SHP77 treated with DMSO at 0.1 percent for 48 hours (cell line): ENCODE data around the gene IRF5.
"Not testable (repeated sequence)": the region's sequence is repeated elsewhere in the genome, so short reads cannot be mapped to it uniquely, and the experiment has no call there.

Experiments used
- DNase-seq: peaks from one replicate; lab custom pipeline; 2025; lab: John Stamatoyannopoulos, UW

The IRF5 gene

DNA sequence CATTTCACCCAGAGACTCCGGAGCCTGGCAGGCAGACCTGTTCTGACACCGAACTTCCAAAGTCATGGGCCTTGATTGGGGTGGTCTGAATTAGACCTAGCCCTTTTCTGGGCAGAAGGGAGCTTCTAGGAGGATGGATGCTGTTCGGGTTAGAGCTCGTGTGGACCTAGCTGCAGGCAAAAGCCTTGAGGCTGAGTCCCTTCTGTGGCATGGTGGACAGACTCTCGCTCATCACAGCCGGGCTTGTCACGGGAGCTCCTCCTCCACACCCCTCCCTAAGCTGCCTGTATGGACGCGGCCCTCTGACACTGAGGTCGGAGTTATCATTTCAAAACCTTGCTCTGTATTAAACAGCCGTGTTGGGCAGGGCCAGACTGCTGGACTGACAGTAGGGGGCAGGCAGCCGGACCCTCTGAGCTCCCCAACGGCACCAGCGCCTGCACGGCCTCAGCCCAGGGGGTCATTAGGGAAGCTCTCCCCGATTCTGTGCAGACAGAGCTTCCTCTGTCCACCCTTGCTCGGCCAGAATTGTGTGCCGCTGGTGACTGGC, 2.2 kb downstream of the IRF5 start:
- DNase-seq, result no peak

GRCh38 chr7:128940494-128941322, 3.0 kb downstream of the IRF5 start:
- DNase-seq, result no peak

- DNase-seq, result no peak
These were observed 3.7 kb downstream of the IRF5 start for GRCh38 chr7:128941323-128941890.

DNA sequence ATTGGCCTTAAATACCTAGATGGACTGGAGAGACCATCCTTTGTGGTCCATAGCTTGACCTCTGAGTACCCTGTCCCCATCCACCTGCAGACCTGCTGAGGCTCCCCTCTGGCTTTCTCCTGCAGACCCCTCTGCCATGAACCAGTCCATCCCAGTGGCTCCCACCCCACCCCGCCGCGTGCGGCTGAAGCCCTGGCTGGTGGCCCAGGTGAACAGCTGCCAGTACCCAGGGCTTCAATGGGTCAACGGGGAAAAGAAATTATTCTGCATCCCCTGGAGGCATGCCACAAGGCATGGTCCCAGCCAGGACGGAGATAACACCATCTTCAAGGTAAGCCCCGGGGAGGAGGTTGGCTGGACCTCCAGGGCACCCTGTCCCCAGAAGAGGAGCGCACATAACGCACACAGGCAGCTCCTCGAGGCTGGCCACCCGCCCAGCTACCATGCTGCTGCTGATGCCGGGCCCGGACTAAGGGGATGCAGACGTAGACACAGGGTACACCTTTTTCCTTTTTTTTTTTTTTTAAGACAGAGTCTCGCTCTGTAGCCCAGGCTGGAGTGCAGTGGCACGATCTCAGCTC, 4.3 kb downstream of the IRF5 start:
- DNase-seq, result no peak

DNA sequence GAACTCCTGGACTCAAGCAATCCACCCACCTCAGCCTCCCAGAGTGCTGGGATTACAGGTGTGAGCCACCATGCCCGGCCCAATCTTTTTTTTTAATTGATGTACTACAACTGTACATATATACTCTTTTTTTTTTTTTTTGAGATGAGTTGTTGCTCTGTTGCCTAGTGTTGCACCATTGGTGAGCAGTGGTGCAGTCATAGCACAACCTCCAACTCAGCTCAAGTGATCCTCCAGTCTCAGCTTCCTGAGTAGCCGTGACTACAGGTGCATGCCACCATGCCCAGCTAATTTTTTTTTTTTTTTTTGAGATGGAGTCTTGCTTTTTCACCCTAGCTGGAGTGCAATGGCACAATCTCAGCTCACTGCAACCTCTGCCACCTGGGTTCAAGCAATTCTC, 5.5 kb downstream of the IRF5 start:
- not testable (repeated sequence) for DNase-seq

GRCh38 chr7:128944487-128945236, 6.9 kb downstream of the IRF5 start:
- DNase-seq, result no peak

DNA sequence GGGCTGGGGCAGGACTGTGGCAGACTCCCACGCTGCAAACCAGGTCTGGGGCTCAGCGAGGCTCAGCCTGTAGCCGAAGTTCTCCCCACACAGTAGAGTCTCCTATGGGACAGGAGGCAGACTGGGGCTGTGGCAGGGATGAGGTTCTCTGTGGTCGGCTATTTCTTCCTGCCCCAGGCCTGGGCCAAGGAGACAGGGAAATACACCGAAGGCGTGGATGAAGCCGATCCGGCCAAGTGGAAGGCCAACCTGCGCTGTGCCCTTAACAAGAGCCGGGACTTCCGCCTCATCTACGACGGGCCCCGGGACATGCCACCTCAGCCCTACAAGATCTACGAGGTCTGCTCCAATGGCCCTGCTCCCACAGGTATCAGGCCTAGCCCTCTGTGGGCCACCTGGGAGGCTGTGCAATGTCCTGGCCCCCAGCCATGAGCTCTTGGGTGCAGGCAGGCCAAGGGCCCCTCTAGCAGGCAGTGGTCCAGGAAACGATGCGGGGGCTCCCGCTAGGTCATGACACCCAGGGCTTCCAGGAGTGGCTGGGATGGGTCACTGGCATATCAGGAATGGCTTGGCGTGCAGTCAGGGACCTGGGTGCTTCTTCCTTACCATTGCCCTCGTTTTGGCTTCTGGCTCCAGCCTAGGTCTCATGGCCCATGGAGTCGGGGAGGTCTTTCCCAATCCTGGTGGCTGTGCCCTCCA, 8.1 kb downstream of the IRF5 start:
- DNase-seq, result no peak

- DNase-seq, result no peak
These were observed 9.5 kb downstream of the IRF5 start for GRCh38 chr7:128946936-128947830.

- no peak for DNase-seq
These were observed 10.1 kb downstream of the IRF5 start for GRCh38 chr7:128947854-128948253.

- no peak for DNase-seq
These were observed 10.7 kb downstream of the IRF5 start for GRCh38 chr7:128948312-128948973.

DNA sequence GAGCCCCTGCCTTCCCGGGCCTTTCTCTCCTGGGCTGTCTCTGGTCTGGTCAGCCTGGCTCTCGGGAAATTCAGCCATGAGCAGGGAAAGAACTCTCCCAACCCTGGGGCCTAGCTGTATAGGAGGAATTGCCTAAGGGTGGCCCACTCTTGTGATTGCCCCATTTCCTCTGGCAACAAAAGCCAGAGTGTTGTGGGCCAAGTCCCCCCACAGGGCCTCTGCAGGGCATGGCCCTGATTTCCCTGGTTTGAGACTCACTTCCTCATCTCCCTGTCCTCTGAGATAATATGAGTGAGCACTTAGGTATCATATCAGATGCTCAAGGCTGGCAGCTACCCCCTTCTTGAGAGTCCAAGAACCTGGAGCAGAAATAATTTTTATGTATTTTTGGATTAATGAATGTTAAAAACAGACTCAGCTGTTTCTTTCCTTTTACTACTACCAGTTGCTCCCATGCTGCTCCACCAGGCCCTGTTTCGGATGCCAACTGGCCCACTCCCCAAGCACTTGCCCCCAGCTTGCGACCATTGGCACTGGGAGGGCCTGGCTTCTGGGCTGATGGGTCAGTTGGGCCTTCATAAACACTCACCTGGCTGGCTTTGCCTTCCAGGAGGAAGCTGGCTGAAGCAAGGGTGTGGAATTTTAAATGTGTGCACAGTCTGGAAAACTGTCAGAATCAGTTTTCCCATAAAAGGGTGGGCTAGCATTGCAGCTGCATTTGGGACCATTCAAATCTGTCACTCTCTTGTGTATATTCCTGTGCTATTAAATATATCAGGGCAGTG, 11.4 kb downstream of the IRF5 start:
- no peak for DNase-seq

DNA sequence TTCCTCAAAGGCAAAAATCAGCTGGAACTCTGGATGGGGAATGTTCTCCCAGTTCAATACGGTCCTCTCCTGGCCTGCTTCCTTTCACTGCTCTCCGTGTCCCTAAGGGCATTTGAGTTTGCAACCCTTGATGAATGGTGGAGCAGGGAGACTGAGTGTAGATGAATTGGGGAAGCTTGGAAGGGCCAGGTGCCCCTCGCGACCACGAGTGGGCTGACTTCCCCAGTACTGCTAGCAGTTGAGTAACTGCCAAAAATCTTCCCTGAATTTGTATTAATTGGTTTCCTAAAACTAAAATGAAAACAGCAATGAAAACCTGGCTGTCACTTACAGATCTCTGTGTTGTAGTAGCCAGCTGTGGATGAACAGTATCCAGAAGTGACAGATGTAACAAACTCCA, 13.6 kb downstream of the IRF5 start:
- no peak for DNase-seq

DNA sequence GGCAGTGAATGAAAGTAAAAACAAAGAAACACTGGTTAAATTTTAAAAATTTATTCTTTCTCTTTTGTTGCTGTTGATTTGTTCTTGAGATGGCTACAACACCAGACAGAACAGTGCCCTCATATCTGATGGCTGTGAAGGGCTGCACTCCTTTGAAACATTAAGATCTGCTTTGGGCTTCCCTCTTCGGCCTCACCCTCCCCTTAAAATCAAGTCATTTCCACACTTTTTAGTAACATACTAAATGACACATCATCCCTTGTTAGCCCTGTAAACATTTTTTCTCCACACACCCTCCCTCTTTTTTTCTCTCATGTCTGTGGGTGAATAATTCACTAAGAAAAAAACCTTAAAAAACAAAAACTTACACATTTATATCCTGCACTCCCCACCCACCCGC, 16.4 kb downstream of the IRF5 start:
- DNase-seq, result no peak

DNA sequence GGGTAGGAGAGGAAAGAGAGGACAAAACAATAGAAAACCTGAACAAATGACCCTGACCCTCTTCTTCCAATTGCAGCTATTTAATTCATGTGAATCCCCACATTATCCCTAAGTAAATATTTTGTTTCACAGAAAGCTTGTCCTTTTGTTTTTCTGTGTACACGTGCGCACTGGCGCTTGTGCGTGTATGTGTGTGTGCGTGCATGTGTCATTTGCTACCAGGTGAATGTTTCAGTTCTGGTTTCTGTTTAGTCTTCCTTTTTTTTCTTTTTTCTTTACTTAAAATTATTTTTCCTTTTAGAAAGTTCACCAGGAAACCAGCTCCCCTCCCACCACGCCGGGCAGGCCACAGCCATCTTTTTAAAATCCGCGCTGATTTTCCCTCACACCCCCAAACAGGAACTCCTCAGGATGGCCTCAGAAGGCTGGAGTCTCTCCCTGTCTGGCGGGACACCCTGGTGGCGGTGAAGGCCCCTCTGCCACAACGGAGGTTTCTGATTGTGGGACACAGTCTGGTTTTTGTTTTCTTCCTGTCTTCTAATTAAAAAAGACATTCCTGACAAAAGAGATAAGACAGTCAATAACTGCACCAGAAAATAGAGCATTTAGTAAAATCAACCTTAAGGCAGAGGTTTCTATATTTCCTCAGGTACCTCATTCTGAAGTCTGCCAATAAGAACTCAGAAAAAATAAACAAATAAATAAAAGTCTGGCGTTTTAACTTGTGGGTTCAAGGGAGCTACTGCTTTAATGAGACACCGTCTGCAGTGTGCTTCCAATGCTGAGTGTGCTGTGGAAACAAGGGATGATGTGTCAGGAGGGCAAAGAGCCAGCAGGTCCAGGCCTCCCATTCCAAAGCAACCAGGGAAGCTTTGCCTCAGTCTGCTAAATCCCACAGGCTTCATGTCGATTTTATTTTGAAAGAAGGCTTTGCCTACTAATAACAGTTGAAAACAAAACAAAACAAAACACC, 17.4 kb downstream of the IRF5 start:
- DNase-seq, result no peak

- no peak for DNase-seq
These were observed 18.3 kb downstream of the IRF5 start for GRCh38 chr7:128955981-128956380.

- DNase-seq, result no peak
These were observed 21.6 kb downstream of the IRF5 start for GRCh38 chr7:128959296-128959695.

GRCh38 chr7:128961030-128961659, 23.4 kb downstream of the IRF5 start:
- DNase-seq, result no peak

DNA sequence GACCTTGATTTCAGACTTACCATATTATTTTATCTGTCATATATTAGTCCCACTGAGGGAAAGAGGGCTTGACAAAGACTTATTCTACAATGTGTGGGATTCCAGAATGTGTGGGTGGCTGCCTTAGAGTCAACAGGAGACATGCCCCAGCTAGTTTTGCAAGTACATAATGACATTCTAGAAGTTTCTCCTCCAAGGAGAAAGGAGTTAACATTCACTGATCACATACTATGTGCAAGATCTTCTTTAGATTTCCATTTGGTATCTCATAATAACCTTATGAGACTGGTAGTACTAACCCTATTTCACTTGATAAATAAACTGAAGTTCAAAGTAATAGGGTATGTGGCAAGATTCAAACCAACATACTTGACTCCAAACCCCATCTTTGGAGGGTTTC, 25.2 kb downstream of the IRF5 start:
- no peak for DNase-seq
